ENCODE results near the gene PCDH19. TPM values are rescaled to one million over a fixed set of nuclear protein-coding genes. Genes with fewer than 3 reads are reported as not detected.

PCDH19 gene
- total and polyA plus RNA-seq, 9 donors = 1.2 to 4.4 (median 3.0) TPM

DNA sequence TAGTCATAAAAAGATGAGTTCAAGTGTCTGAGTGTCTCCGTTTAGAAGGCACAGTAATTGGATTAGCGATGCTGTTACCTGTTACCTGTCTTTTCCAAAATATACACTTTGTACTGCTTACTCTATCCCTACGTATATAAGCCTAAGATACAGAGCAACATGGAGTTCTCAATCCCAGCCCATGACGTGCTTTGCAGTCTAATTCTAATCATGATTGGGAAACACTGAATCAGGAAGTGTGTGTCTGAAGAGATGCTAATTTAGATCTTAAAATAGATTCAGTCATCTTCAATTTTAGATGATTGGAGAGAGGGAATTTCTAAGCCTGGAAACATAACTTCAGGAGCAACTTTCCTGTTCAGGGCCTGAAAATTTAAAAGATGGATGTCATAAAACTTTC lies 115.1 kb downstream of the PCDH19 start:
- no peaks in the 10 kb centered on the region for H3K36me3 ChIP-seq
- no peak overlapping the region for H3K27ac ChIP-seq
- no peak overlapping the region for H3K4me3 ChIP-seq
- WGBS, 3 donors = 37 to 46% (median 42%) methylated on average over 4 of the region's 4 CpGs
- H3K9me3 ChIP-seq = no peaks in the 10 kb centered on the region
- intact Hi-C loops (cut with DNase I) = no loop called here
- no peaks in the 10 kb centered on the region for H3K27me3 ChIP-seq
- TF ChIP-seq EP300 (IDR thresholded peaks at IDR 0.05) (no peak), POLR2A (IDR thresholded peaks at IDR 0.05) (no peak)
- TF ChIP-seq, protein P1, sequence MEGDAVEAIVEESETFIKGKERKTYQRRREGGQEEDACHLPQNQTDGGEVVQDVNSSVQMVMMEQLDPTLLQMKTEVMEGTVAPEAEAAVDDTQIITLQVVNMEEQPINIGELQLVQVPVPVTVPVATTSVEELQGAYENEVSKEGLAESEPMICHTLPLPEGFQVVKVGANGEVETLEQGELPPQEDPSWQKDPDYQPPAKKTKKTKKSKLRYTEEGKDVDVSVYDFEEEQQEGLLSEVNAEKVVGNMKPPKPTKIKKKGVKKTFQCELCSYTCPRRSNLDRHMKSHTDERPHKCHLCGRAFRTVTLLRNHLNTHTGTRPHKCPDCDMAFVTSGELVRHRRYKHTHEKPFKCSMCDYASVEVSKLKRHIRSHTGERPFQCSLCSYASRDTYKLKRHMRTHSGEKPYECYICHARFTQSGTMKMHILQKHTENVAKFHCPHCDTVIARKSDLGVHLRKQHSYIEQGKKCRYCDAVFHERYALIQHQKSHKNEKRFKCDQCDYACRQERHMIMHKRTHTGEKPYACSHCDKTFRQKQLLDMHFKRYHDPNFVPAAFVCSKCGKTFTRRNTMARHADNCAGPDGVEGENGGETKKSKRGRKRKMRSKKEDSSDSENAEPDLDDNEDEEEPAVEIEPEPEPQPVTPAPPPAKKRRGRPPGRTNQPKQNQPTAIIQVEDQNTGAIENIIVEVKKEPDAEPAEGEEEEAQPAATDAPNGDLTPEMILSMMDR (IDR thresholded peaks at IDR 0.05) = no peak
- no peaks in the 10 kb centered on the region for H3K4me1 ChIP-seq (ENCODE audit: insufficient read depth)
- DNase-seq = no peak

DNA sequence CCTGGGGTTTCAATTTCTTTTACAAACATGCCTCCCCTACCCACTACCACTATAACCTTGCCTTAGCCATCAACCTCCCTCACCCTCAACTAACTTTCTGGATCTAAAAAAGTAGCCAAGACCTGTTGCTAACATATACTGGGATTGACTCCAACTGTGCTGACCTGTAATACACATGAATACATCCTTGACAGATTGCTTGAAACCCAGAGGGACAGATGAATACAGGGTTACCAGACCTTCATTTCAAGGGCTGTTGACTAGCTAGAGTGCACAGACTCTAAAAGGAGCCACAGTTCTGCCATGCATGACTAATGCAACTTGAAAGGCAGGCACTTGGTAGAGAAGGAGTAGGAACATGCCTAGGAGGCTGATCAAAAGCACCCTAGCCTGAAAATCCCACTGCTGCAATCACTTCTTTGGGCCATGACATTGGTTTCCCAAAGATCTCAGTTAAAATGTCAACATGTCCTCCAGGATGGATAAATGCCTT lies 121.0 kb downstream of the PCDH19 start:
- intact Hi-C loops (cut with DNase I) = no loop called here
- H3K36me3 ChIP-seq = no peaks in the 10 kb centered on the region
- DNase-seq = no peak
- H3K27ac ChIP-seq = no peak overlapping the region
- TF ChIP-seq, protein P1 (IDR thresholded peaks at IDR 0.05) = no peak
- TF ChIP-seq POLR2A (IDR thresholded peaks at IDR 0.05) (no peak), EP300 (IDR thresholded peaks at IDR 0.05) (no peak)
- H3K27me3 ChIP-seq = no peaks in the 10 kb centered on the region
- H3K4me1 ChIP-seq (ENCODE audit: insufficient read depth) = no peaks in the 10 kb centered on the region
- H3K4me3 ChIP-seq = no peak overlapping the region
- no peaks in the 10 kb centered on the region for H3K9me3 ChIP-seq

DNA sequence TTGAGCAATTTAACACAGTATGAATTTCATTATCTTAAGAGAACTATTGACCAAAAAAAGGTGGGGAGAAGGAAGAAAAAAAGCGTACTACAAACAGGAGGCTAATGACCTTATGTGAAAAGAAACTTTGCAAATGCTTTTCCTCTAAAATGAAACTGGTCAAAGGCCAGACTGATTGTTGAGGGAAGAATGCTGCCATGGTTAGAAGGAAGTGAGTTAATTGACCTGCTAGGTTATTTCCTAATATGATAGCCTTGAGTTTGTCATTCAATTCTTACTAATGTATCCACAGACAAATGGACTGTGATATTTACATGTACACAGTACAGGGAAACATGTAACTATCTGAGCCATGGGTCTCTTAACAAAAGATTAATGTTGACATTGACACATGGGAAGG lies 132.8 kb downstream of the PCDH19 start:
- TF ChIP-seq, protein P1 (IDR thresholded peaks at IDR 0.05) = no peak
- TF ChIP-seq POLR2A (IDR thresholded peaks at IDR 0.05) (no peak), EP300 (IDR thresholded peaks at IDR 0.05) (no peak)
- H3K27ac ChIP-seq = no peak overlapping the region

DNA sequence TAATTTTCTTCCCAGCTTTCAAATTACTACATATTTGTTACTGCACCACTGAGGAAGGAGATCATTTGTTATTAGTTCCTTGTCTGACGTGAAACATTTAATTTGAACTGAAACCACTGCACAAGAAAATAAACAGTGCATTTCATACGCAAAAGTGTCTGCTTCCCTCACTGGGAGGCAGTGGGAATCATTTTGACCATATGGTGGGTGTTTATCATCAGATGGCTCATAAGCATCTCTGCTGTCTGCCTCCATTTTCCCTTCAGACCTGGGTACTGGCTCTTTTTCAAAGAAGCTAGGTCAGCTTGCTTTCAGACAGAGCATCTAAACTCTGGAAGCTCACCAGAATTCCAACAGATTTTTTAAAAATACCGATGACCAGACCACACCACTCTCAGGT lies 135.2 kb downstream of the PCDH19 start:
- WGBS, 3 donors = 31 to 47% (median 38%) methylated on average over 3 of the region's 3 CpGs
- no peak for DNase-seq
- TF ChIP-seq, protein P1 (IDR thresholded peaks at IDR 0.05) = no peak
- TF ChIP-seq EP300 (IDR thresholded peaks at IDR 0.05) = no peak
- no peak for TF ChIP-seq POLR2A (IDR thresholded peaks at IDR 0.05)
- intact Hi-C loops (cut with DNase I) = no loop called here
- no peak overlapping the region for H3K27ac ChIP-seq
- no peak overlapping the region for H3K4me3 ChIP-seq
- H3K4me1 ChIP-seq (ENCODE audit: insufficient read depth) = no peaks in the 10 kb centered on the region
- H3K9me3 ChIP-seq = no peaks in the 10 kb centered on the region
- H3K36me3 ChIP-seq = no peaks in the 10 kb centered on the region
- H3K27me3 ChIP-seq = no peaks in the 10 kb centered on the region

More for the DNA sequence above, 132.8 kb downstream of the PCDH19 start:
- no peaks in the 10 kb centered on the region for H3K9me3 ChIP-seq
- WGBS, 3 donors = 53 to 68% (median 66%) methylated on average over 1 of the region's 1 CpG
- H3K36me3 ChIP-seq = no peaks in the 10 kb centered on the region
- no peak overlapping the region for H3K4me3 ChIP-seq
- intact Hi-C loops (cut with DNase I) = no loop called here
- no peaks in the 10 kb centered on the region for H3K27me3 ChIP-seq
- H3K4me1 ChIP-seq (ENCODE audit: insufficient read depth) = no peaks in the 10 kb centered on the region
- DNase-seq = no peak
